Testis (tissue), 2 donors: ENCODE results near the gene ALDH5A1.

Experiments
- POLR2A ChIP-seq: fragments of 450-650 bp; IDR thresholded peaks from one replicate; pipeline ENCODE4 v1.6.1; 2017; ENCODE audit warnings: antibody characterized with exemption, mild to moderate bottlenecking, moderate library complexity
- TF ChIP-seq, protein P1 (sequence below), 3 experiments: fragments of 450-650 bp in 2 of 3; fragments of 200-600 bp in 1 of 3; sonication (generic) in 1 of 3; IDR thresholded peaks; one replicate each; pipeline ENCODE4 v1.5.1; 2016 to 2019; ENCODE audit warnings: antibody characterized with exemption in 3 of 3, mild to moderate bottlenecking in 2 of 3, moderate library complexity in 1 of 3

DNA sequence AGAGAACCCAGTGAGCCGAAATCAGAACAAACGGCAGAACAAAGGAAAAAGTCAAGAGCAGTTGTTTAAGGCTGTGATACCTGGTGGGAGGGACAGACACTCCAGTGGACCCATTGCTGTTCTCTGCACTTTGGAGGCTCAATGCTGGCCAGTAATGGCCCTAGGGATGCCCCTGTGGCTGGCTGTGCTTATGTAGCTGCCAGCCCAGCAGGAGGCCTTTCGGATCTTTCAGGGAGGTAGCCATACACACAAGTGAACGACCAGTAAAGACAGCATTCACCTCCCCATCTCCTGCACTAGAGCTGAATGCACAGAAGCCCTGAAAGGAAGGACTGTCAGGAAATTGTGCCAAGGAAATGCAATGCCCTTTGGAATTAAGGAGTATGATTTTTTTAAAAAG, 39.7 kb upstream of the ALDH5A1 start:
- TF ChIP-seq POLR2A, result no peak
- TF ChIP-seq, protein P1, sequence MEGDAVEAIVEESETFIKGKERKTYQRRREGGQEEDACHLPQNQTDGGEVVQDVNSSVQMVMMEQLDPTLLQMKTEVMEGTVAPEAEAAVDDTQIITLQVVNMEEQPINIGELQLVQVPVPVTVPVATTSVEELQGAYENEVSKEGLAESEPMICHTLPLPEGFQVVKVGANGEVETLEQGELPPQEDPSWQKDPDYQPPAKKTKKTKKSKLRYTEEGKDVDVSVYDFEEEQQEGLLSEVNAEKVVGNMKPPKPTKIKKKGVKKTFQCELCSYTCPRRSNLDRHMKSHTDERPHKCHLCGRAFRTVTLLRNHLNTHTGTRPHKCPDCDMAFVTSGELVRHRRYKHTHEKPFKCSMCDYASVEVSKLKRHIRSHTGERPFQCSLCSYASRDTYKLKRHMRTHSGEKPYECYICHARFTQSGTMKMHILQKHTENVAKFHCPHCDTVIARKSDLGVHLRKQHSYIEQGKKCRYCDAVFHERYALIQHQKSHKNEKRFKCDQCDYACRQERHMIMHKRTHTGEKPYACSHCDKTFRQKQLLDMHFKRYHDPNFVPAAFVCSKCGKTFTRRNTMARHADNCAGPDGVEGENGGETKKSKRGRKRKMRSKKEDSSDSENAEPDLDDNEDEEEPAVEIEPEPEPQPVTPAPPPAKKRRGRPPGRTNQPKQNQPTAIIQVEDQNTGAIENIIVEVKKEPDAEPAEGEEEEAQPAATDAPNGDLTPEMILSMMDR (IDR thresholded peaks at IDR 0.05), result no peak
